ENCODE measurements around the gene GRHL1. TPM values are rescaled to one million over a fixed set of nuclear protein-coding genes. Genes with fewer than 3 reads are reported as not detected.

Gene GRHL1
- total and polyA plus RNA-seq, 2 donors (not counting 1 experiment from before 2014, with no cell fraction given): 0.25 to 0.76 TPM

- ATAC-seq (ENCODE audit: low read depth) (no peak), DNase-seq (no peak)
- Histone ChIP-seq H3K27me3 (replicated peaks in 1 of 4; ENCODE audit: control extremely low read depth in 1 of 4, control insufficient read depth in 3 of 4, insufficient read depth in 4 of 4, low read length in 3 of 4) (peaks cover 0 to 7% (median 2%) of the 10 kb centered on the region in 4 experiments), H3K9ac (ENCODE audit: low read length) (no peak overlapping the region), H3K36me3 (replicated peaks in 1 of 2; ENCODE audit: control extremely low read depth in 1 of 2, control insufficient read depth in 1 of 2, extremely low read depth in 1 of 2, insufficient read depth in 2 of 2, low read length in 1 of 2) (no peaks in the 10 kb centered on the region), H3K9me3 (ENCODE audit: control extremely low read depth in 1 of 3, control insufficient read depth in 2 of 3, insufficient read depth in 1 of 3, low read length in 2 of 3) (peaks cover 0 to 7% (median 0%) of the 10 kb centered on the region in 3 donors), H3K27ac (ENCODE audit: low read length in 2 of 2) (no peak overlapping the region), H2AFZ (ENCODE audit: insufficient read depth, low read depth, low read length, poor library complexity, severe bottlenecking) (no peak overlapping the region), H3K4me1 (ENCODE audit: control insufficient read depth in 2 of 2, insufficient read depth in 2 of 2, low read length in 2 of 2) (peaks cover 5 to 6% of the 10 kb centered on the region in 2 donors), H3K4me3 (ENCODE audit: control extremely low read depth in 1 of 5, extremely low read depth in 1 of 5, insufficient read depth in 1 of 5, low read depth in 2 of 5, low read length in 4 of 5) (no peak overlapping the region), H4K20me1 (ENCODE audit: control insufficient read depth, insufficient read depth, low read length, poor library complexity, severe bottlenecking) (no peaks in the 10 kb centered on the region), H3K4me2 (replicated peaks; ENCODE audit: low read depth, low read length, poor library complexity, severe bottlenecking) (no peak overlapping the region), H3K79me2 (ENCODE audit: control insufficient read depth, insufficient read depth, low read length) (no peaks in the 10 kb centered on the region)
- H3K4me3 Mint-ChIP-seq: no peak overlapping the region
- H3K4me1 Mint-ChIP-seq: peaks cover 4% of the 10 kb centered on the region
- WGBS (ENCODE audit: insufficient coverage): 88% methylated on average over 6 of the region's 8 CpGs
- intact Hi-C loops (cut with micrococcal nuclease): loop anchor here (5.0 kb wide), 1 partner anchor 685 kb away; no protein-coding TSS in a partner anchor
- ChIA-PET POLR2A (no interaction called here), CTCF (interaction anchor here (0.7 to 10.9 kb wide), 5 partner anchors 10 to 66 kb away, joined by 3 to 319 read pairs (median 21); partner anchors contain the start of gene KLF11)
- no peak for TF ChIP-seq EZH2 (IDR thresholded peaks at IDR 0.05; ENCODE audit: borderline replicate concordance, insufficient read depth, low read depth, low read length, poor library complexity, severe bottlenecking)
- TF ChIP-seq CTCF (IDR thresholded peaks at IDR 0.05): no peak
- peaks cover 21% of the 10 kb centered on the region for H3K27me3 Mint-ChIP-seq
- H3K27ac Mint-ChIP-seq: no peak overlapping the region
- H3K9me3 Mint-ChIP-seq (ENCODE audit: insufficient read depth): no peaks in the 10 kb centered on the region
Observed at GRCh38 chr2:9982248-9982647, 30.8 kb downstream of the GRHL1 start.

GRCh38 chr2:9982891-9983290, 31.4 kb downstream of the GRHL1 start:
- no peaks in the 10 kb centered on the region for H4K20me1 ChIP-seq (ENCODE audit: control insufficient read depth, insufficient read depth, low read length, poor library complexity, severe bottlenecking)
- no peaks in the 10 kb centered on the region for H3K9me3 Mint-ChIP-seq (ENCODE audit: insufficient read depth)
- no peak overlapping the region for H3K4me2 ChIP-seq (replicated peaks; ENCODE audit: low read depth, low read length, poor library complexity, severe bottlenecking)
- no peak overlapping the region for H3K9ac ChIP-seq (ENCODE audit: low read length)
- DNase-seq (no peak), ATAC-seq (ENCODE audit: low read depth) (no peak)
- H3K4me3 ChIP-seq (ENCODE audit: control extremely low read depth in 1 of 5, extremely low read depth in 1 of 5, insufficient read depth in 1 of 5, low read depth in 2 of 5, low read length in 4 of 5): no peak overlapping the region
- peaks cover 21% of the 10 kb centered on the region for H3K27me3 Mint-ChIP-seq
- CTCF ChIA-PET: interaction anchor here (0.6 to 10.9 kb wide), 10 partner anchors 11 to 451 kb away, joined by 3 to 319 read pairs (median 18); partner anchors contain the start of gene KLF11
- H2AFZ ChIP-seq (ENCODE audit: insufficient read depth, low read depth, low read length, poor library complexity, severe bottlenecking): no peak overlapping the region
- no peak overlapping the region for H3K27ac Mint-ChIP-seq
- 97% methylated on average over 7 of the region's 10 CpGs for WGBS (ENCODE audit: insufficient coverage)
- no peaks in the 10 kb centered on the region for H3K79me2 ChIP-seq (ENCODE audit: control insufficient read depth, insufficient read depth, low read length)
- peaks cover 0 to under 1% (median 0%) of the 10 kb centered on the region in 3 donors for H3K9me3 ChIP-seq (ENCODE audit: control extremely low read depth in 1 of 3, control insufficient read depth in 2 of 3, insufficient read depth in 1 of 3, low read length in 2 of 3)
- no peaks in the 10 kb centered on the region for H3K36me3 ChIP-seq (replicated peaks in 1 of 2; ENCODE audit: control extremely low read depth in 1 of 2, control insufficient read depth in 1 of 2, extremely low read depth in 1 of 2, insufficient read depth in 2 of 2, low read length in 1 of 2)
- TF ChIP-seq EZH2 (IDR thresholded peaks at IDR 0.05; ENCODE audit: borderline replicate concordance, insufficient read depth, low read depth, low read length, poor library complexity, severe bottlenecking): no peak
- TF ChIP-seq CTCF (IDR thresholded peaks at IDR 0.05): no peak
- H3K27me3 ChIP-seq (replicated peaks in 1 of 4; ENCODE audit: control extremely low read depth in 1 of 4, control insufficient read depth in 3 of 4, insufficient read depth in 4 of 4, low read length in 3 of 4): peaks cover 0 to 7% (median 2%) of the 10 kb centered on the region in 4 experiments
- peaks cover 4% of the 10 kb centered on the region for H3K4me1 Mint-ChIP-seq
- POLR2A ChIA-PET: interaction anchor here (1.0 kb wide), 1 partner anchor 61 kb away, joined by 5 read pairs; no protein-coding TSS in a partner anchor
- H3K4me1 ChIP-seq (ENCODE audit: control insufficient read depth in 2 of 2, insufficient read depth in 2 of 2, low read length in 2 of 2): peaks cover 5 to 6% of the 10 kb centered on the region in 2 donors
- intact Hi-C loops (cut with micrococcal nuclease): loop anchor here (5.0 kb wide), 1 partner anchor 684 kb away; no protein-coding TSS in a partner anchor
- no peak overlapping the region for H3K27ac ChIP-seq (ENCODE audit: low read length in 2 of 2)
- H3K4me3 Mint-ChIP-seq: no peak overlapping the region
